HG03354 (cell line): ENCODE data around the gene CDK14.
A peak's percentile ranks its signal among the peaks of the same experiment; 100 is the strongest.

Experiments
- ATAC-seq: cut with Tn5 transposase; IDR thresholded peaks from one replicate; pipeline ENCODE4 v1.9.1; 2021; ENCODE audit warnings: mild to moderate bottlenecking; ENCODE audit not compliant: unreplicated experiment, poor library complexity, severe bottlenecking

The CDK14 gene

GRCh38 chr7:90853205-90853604, 257.1 kb downstream of the CDK14 start:
- ATAC-seq: no peak

- no peak for ATAC-seq
Measured at GRCh38 chr7:90856351-90857070, 260.4 kb downstream of the CDK14 start.

GRCh38 chr7:90857603-90858002, 261.5 kb downstream of the CDK14 start:
- ATAC-seq: no peak

- ATAC-seq: no peak
Measured at GRCh38 chr7:90858546-90858945, 262.4 kb downstream of the CDK14 start.

GRCh38 chr7:90859521-90859920, 263.4 kb downstream of the CDK14 start:
- ATAC-seq: no peak

- no peak for ATAC-seq
Measured at GRCh38 chr7:90864088-90864487, 268.0 kb downstream of the CDK14 start.

GRCh38 chr7:90869335-90869734, 273.2 kb downstream of the CDK14 start:
- no peak for ATAC-seq

- no peak for ATAC-seq
Measured at GRCh38 chr7:90876701-90877100, 280.6 kb downstream of the CDK14 start.

- peak; percentile 76 for ATAC-seq
Measured at GRCh38 chr7:90877201-90877600, 281.1 kb downstream of the CDK14 start.

- ATAC-seq: no peak
Measured at GRCh38 chr7:90879924-90880323, 283.8 kb downstream of the CDK14 start.

GRCh38 chr7:90886416-90886815, 290.3 kb downstream of the CDK14 start:
- ATAC-seq: no peak

GRCh38 chr7:90889210-90889609, 293.1 kb downstream of the CDK14 start:
- ATAC-seq: no peak

GRCh38 chr7:90889644-90890043, 293.5 kb downstream of the CDK14 start:
- no peak for ATAC-seq

- no peak for ATAC-seq
Measured at GRCh38 chr7:90891529-90891928, 295.4 kb downstream of the CDK14 start.

- ATAC-seq: peak; percentile 76
Measured at GRCh38 chr7:90892213-90892612, 296.1 kb downstream of the CDK14 start.

GRCh38 chr7:90894122-90894521, 298.0 kb downstream of the CDK14 start:
- no peak for ATAC-seq

- no peak for ATAC-seq
Measured at GRCh38 chr7:90896458-90896857, 300.3 kb downstream of the CDK14 start.

GRCh38 chr7:90897961-90898469, 301.9 kb downstream of the CDK14 start:
- ATAC-seq: no peak

- no peak for ATAC-seq
Measured at GRCh38 chr7:90900628-90901356, 304.7 kb downstream of the CDK14 start.

GRCh38 chr7:90903841-90904240, 307.7 kb downstream of the CDK14 start:
- no peak for ATAC-seq

GRCh38 chr7:90910136-90910535, 314.0 kb downstream of the CDK14 start:
- no peak for ATAC-seq
